Activated CD4-positive, CD25-positive, alpha-beta regulatory T cell treated with anti-CD3 and anti-CD28 coated beads, Interleukin-2, amount 50 U/mL, for 24 hours (primary cell): ENCODE measurements around the gene PCNP.
"Not testable (repeated sequence)": the region's sequence is repeated elsewhere in the genome, so short reads cannot be mapped to it uniquely, and the experiment has no call there.

ENCODE experiments used
- ATAC-seq, 2 donors: fragments of 150-1000 bp; cut with Tn5 transposase; one replicate each; pipeline ENCODE4 v1.10.0; 2021; ENCODE audit warnings: mild to moderate bottlenecking in 1 of 2, moderate library complexity in 1 of 2

PCNP gene

GRCh38 chr3:101634591-101635196, 60.7 kb downstream of the PCNP start:
- no peak for ATAC-seq

GRCh38 chr3:101635345-101635744, 61.4 kb downstream of the PCNP start:
- no peak for ATAC-seq

GRCh38 chr3:101635954-101636798, 62.2 kb downstream of the PCNP start:
- ATAC-seq, result peak; percentile 70 to 79

- ATAC-seq, result no peak
These were observed 63.5 kb downstream of the PCNP start for GRCh38 chr3:101637451-101637850.

GRCh38 chr3:101638261-101638745, 64.3 kb downstream of the PCNP start:
- ATAC-seq, result no peak

GRCh38 chr3:101639280-101639963, 65.4 kb downstream of the PCNP start:
- no peak for ATAC-seq

GRCh38 chr3:101640256-101640655, 66.3 kb downstream of the PCNP start:
- no peak for ATAC-seq

GRCh38 chr3:101641397-101642115, 67.6 kb downstream of the PCNP start:
- ATAC-seq, result not testable (repeated sequence)

GRCh38 chr3:101642441-101642840, 68.5 kb downstream of the PCNP start:
- no peak for ATAC-seq

- no peak for ATAC-seq
These were observed 69.2 kb downstream of the PCNP start for GRCh38 chr3:101643009-101643844.
